IMR-90 (cell line): ENCODE data around the gene CDK6. TPM values are rescaled to one million over a fixed set of nuclear protein-coding genes. Genes with fewer than 3 reads are reported as not detected.

Experiments used
- ATAC-seq: fragments of 200-7000 bp; cut with Tn5 transposase; 2 replicates; pipeline ENCODE4 v1.9.1; 2020; ENCODE audit warnings: low read depth, mild to moderate bottlenecking, moderate library complexity
- BruUV-seq: library from RNA; stranded (reverse); fragments of 400-500 nt; replicated peaks from 2 replicates; lab custom pipeline; 2021; lab: Mats Ljungman, UMichigan
- CTCF ChIA-PET: fragments of 300-600 bp; formaldehyde crosslinking; extraction: SDS; loops from one replicate; lab custom pipeline; 2021; ENCODE audit warnings: antibody characterized with exemption; lab: Yijun Ruan, JAX
- POLR2A ChIA-PET: fragments of 300-600 bp; sonication (Branson Sonifier 250); formaldehyde crosslinking; loops from one replicate; lab custom pipeline; 2022; ENCODE audit warnings: antibody characterized with exemption; ENCODE audit not compliant: unreplicated experiment; lab: Charles Lee
- DNase-seq: peaks from one replicate; pipeline ENCODE4 v3.0.0; 2013
- H2AFZ ChIP-seq: replicated peaks from 2 replicates; pipeline ENCODE3; 2013; ENCODE audit warnings: low read length, mild to moderate bottlenecking; ENCODE audit not compliant: poor library complexity
- H2AK5ac ChIP-seq: 2 replicates; pipeline ENCODE4 v1.6.1; 2013; ENCODE audit warnings: low read depth, low read length, inconsistent platforms
- H2AK9ac ChIP-seq: replicated peaks from 2 replicates; pipeline ENCODE3; 2013; ENCODE audit warnings: mild to moderate bottlenecking, low read depth, low read length, moderate library complexity; ENCODE audit not compliant: poor library complexity
- H2BK120ac ChIP-seq: 2 replicates; pipeline ENCODE4 v1.6.1; 2013; ENCODE audit warnings: low read depth, low read length, inconsistent platforms
- H2BK15ac ChIP-seq: 3 replicates; pipeline ENCODE4 v1.6.1; 2013; ENCODE audit warnings: low read depth, low read length, inconsistent platforms
- H2BK20ac ChIP-seq: 2 replicates; pipeline ENCODE4 v1.6.1; 2013; ENCODE audit warnings: low read depth, mild to moderate bottlenecking, inconsistent platforms, low read length, moderate library complexity
- H2BK5ac ChIP-seq: 2 replicates; pipeline ENCODE4 v1.6.1; 2013; ENCODE audit warnings: mild to moderate bottlenecking, low read depth, low read length, inconsistent platforms; ENCODE audit not compliant: poor library complexity, severe bottlenecking
- H3K14ac ChIP-seq: replicated peaks from 2 replicates; pipeline ENCODE4 v1.6.1; 2013; ENCODE audit warnings: low read depth, low read length, inconsistent platforms
- H3K18ac ChIP-seq: 2 replicates; pipeline ENCODE4 v1.6.1; 2013; ENCODE audit warnings: low read depth, low read length, control low read depth
- H3K23ac ChIP-seq: 2 replicates; pipeline ENCODE4 v1.6.1; 2013; ENCODE audit warnings: low read depth, low read length, inconsistent platforms
- H3K27ac ChIP-seq: 2 replicates; pipeline ENCODE4 v1.5.1; 2013; ENCODE audit warnings: mild to moderate bottlenecking, control low read depth, low read length; ENCODE audit not compliant: insufficient read depth
- H3K27me3 ChIP-seq: 2 replicates; pipeline ENCODE4 v1.6.1; 2013; ENCODE audit warnings: low read length; ENCODE audit not compliant: control insufficient read depth, insufficient read depth
- H3K36me3 ChIP-seq: 2 replicates; pipeline ENCODE4 v1.6.1; 2013; ENCODE audit warnings: low read length, mixed read lengths; ENCODE audit not compliant: control insufficient read depth, insufficient read depth
- H3K4ac ChIP-seq: 2 replicates; pipeline ENCODE4 v1.6.1; 2013; ENCODE audit warnings: low read depth, low read length, inconsistent platforms
- H3K4me1 ChIP-seq: 2 replicates; pipeline ENCODE4 v1.6.1; 2013; ENCODE audit warnings: low read length, mixed read lengths; ENCODE audit not compliant: control insufficient read depth, insufficient read depth
- H3K4me2 ChIP-seq: 2 replicates; pipeline ENCODE4 v1.6.1; 2013; ENCODE audit warnings: low read depth, mild to moderate bottlenecking, control low read depth, low read length, moderate library complexity
- H3K4me3 ChIP-seq: 2 replicates; pipeline ENCODE4 v1.5.1; 2013; ENCODE audit warnings: low read depth, mild to moderate bottlenecking, control low read depth, low read length, moderate library complexity; ENCODE audit not compliant: insufficient read depth
- H3K56ac ChIP-seq: 2 replicates; pipeline ENCODE4 v1.6.1; 2013; ENCODE audit warnings: low read length, inconsistent platforms; ENCODE audit not compliant: insufficient read depth; ENCODE audit errors: extremely low read depth
- H3K79me1 ChIP-seq, 2 experiments: 2 replicates each; pipeline ENCODE4 v1.6.1; 2013; ENCODE audit warnings: low read length in 2 of 2, inconsistent platforms in 1 of 2, low read depth in 1 of 2
- H3K9ac ChIP-seq: 2 replicates; pipeline ENCODE4 v1.6.1; 2013; ENCODE audit warnings: low read depth, low read length, control low read depth
- H3K9me1 ChIP-seq: 2 replicates; pipeline ENCODE4 v1.6.1; 2013; ENCODE audit warnings: low read length, inconsistent platforms; ENCODE audit not compliant: insufficient read depth
- H3K9me3 ChIP-seq: 2 replicates; pipeline ENCODE4 v1.6.1; 2013; ENCODE audit warnings: low read length; ENCODE audit not compliant: control insufficient read depth, insufficient read depth
- H4K20me1 ChIP-seq: 2 replicates; pipeline ENCODE4 v1.6.1; 2013; ENCODE audit warnings: low read length, inconsistent platforms; ENCODE audit not compliant: insufficient read depth
- H4K5ac ChIP-seq: 2 replicates; pipeline ENCODE4 v1.6.1; 2013; ENCODE audit warnings: mild to moderate bottlenecking, low read depth, low read length, control low read depth
- H4K8ac ChIP-seq, 2 experiments: 2 replicates each; pipeline ENCODE4 v1.6.1; 2013; ENCODE audit warnings: low read depth in 2 of 2, low read length in 2 of 2, control low read depth in 1 of 2, inconsistent platforms in 1 of 2
- H4K91ac ChIP-seq: 2 replicates; pipeline ENCODE4 v1.6.1; 2013; ENCODE audit warnings: low read depth, low read length, inconsistent platforms; ENCODE audit not compliant: insufficient read depth
- MAFK ChIP-seq: IDR thresholded peaks from 2 replicates; pipeline ENCODE4 v1.6.1; 2012; ENCODE audit warnings: low read depth, low read length, improper control_type of control experiment
- NFE2L2 ChIP-seq: fragments of 150-350 bp; IDR thresholded peaks from 2 replicates; pipeline ENCODE4 v1.6.1; 2016; ENCODE audit warnings: low read depth, mild to moderate bottlenecking, low read length
- RAD21 ChIP-seq: IDR thresholded peaks from 2 replicates; pipeline ENCODE4 v1.6.1; 2012; ENCODE audit warnings: low read length, improper control_type of control experiment
- RCOR1 ChIP-seq: IDR thresholded peaks from 2 replicates; pipeline ENCODE4 v1.6.1; 2012; ENCODE audit warnings: mild to moderate bottlenecking, low read length, improper control_type of control experiment; ENCODE audit not compliant: insufficient replicate concordance
- SMC3 ChIP-seq: fragments of 150-350 bp; IDR thresholded peaks from 2 replicates; pipeline ENCODE4 v1.6.1; 2016; ENCODE audit warnings: low read depth, mild to moderate bottlenecking, antibody characterized with exemption, low read length, moderate library complexity
- WGBS, 2 experiments: methylation state at CpG; one replicate each; pipeline versions ENCODE4 v1.1.5 to v1.1.7; 2013; ENCODE audit warnings: missing lambda C conversion rate in 2 of 2; ENCODE audit not compliant: insufficient read length in 1 of 2; ENCODE audit errors: extremely low coverage in 2 of 2; 5-methylcytosine and 5-hydroxymethylcytosine counted together
- dilution Hi-C: fragments of 300-500 bp; cut with HindIII; formaldehyde crosslinking; loops from one replicate; pipeline ENCODE4 v1.14.3; 2018; ENCODE audit warnings: low sequenced_read_pairs; ENCODE audit not compliant: unreplicated experiment
- in situ Hi-C: fragments of 300-500 bp; cut with MboI; formaldehyde crosslinking; loops from 3 replicates; pipeline ENCODE4 v1.14.3; 2019; ENCODE audit warnings: low sequenced_read_pairs, inconsistent platforms, mixed read lengths
- intact Hi-C: fragments of 100-400 bp; cut with micrococcal nuclease; formaldehyde crosslinking; loops from 2 replicates; pipeline ENCODE4 v1.10.0; 2022
- polyA plus RNA-seq, 3 experiments: library from polyadenylated mRNA; depleted of rRNA; stranded (reverse); fragments of >200 nt; gene quantifications; 2 replicates each; pipeline ENCODE4 v1.2.3, GENCODE V29; 2012; ENCODE audit warnings: low replicate concordance in 1 of 3
- total RNA-seq: library from RNA; depleted of rRNA; stranded (reverse); fragments of >200 nt; gene quantifications from 2 replicates; pipeline ENCODE4 v1.2.3, GENCODE V29; 2012

Gene CDK6
- total and polyA plus RNA-seq, 2 of the 4 experiments (the other 2 are of a cell fraction) = 21.5 to 195 TPM

GRCh38 chr7:92848851-92849250 is 12.5 kb upstream of the CDK6 start:
- no peaks in the 10 kb centered on the region; the same call in 1 of the 2 replicates for H3K4me1 ChIP-seq
- H4K8ac ChIP-seq = no peak overlapping the region
- H3K4me2 ChIP-seq = no peak overlapping the region
- H4K20me1 ChIP-seq = no peaks in the 10 kb centered on the region
- no peak overlapping the region for H2AFZ ChIP-seq
- no peak overlapping the region for H2AK9ac ChIP-seq
- no peak overlapping the region for H2BK5ac ChIP-seq
- H3K79me1 ChIP-seq = no peaks in the 10 kb centered on the region
- H3K27me3 ChIP-seq = no peaks in the 10 kb centered on the region
- no TSS peak for BruUV-seq
- no peak overlapping the region for H2BK120ac ChIP-seq
- H4K91ac ChIP-seq = no peak overlapping the region
- intact Hi-C loops (no loop called here), dilution Hi-C loops (no loop called here), in situ Hi-C loops (loop anchor here (5.0 kb wide), 1 partner anchor 38 kb away; no protein-coding TSS in a partner anchor)
- H3K56ac ChIP-seq = no peak overlapping the region
- no peak overlapping the region for H2BK15ac ChIP-seq
- DNase-seq (no peak), ATAC-seq (no peak)
- no peak overlapping the region for H3K4ac ChIP-seq
- POLR2A ChIA-PET = no interaction called here
- CTCF ChIA-PET = interaction anchor here (0.7 kb wide), 1 partner anchor 16 kb away, joined by 3 read pairs; no protein-coding TSS in a partner anchor
- H3K14ac ChIP-seq = no peak overlapping the region
- no peak overlapping the region for H3K18ac ChIP-seq
- H3K36me3 ChIP-seq = no peaks in the 10 kb centered on the region
- no peak overlapping the region for H3K27ac ChIP-seq
- H4K5ac ChIP-seq = no peak overlapping the region
- TF ChIP-seq RCOR1 (no peak), RAD21 (no peak), MAFK (no peak), NFE2L2 (no peak), SMC3 (no peak)
- H2AK5ac ChIP-seq = no peak overlapping the region
- no peak overlapping the region for H3K23ac ChIP-seq
- no peak overlapping the region for H3K9ac ChIP-seq
- WGBS, 2 experiments = 100% methylated on average over 2 of the region's 3 CpGs; no CpG with 5 or more reads in 1 of the 2 experiments
- H2BK20ac ChIP-seq = no peak overlapping the region
- H3K4me3 ChIP-seq = no peak overlapping the region
- no peaks in the 10 kb centered on the region for H3K9me1 ChIP-seq
- H3K9me3 ChIP-seq = no peaks in the 10 kb centered on the region
